Skin of body (tissue), 3 donors: ENCODE results near the gene DRD5. TPM values are rescaled to one million over a fixed set of nuclear protein-coding genes. Genes with fewer than 3 reads are reported as not detected.

ENCODE experiments used
- DNase-seq: peaks from one replicate; lab custom pipeline; 2025; lab: John Stamatoyannopoulos, UW
- small RNA-seq: library from RNA; depleted of rRNA; stranded (forward); fragments of <200 nt; gene quantifications from one replicate; pipeline ENCODE3, GENCODE V24; 2014; ENCODE audit warnings: low replicate concordance
- total RNA-seq: library from RNA; depleted of rRNA; stranded (reverse); fragments of >200 nt; gene quantifications from one replicate; pipeline ENCODE4 v1.2.3, GENCODE V29; 2014

Gene DRD5
- total RNA-seq, 1 donor from 2014 or later, result not detected

- DNase-seq, result no peak
These were observed 34.9 kb downstream of the DRD5 start for GRCh38 chr4:9816285-9816684.

- no peak for DNase-seq
These were observed 38.9 kb downstream of the DRD5 start for GRCh38 chr4:9820343-9820742.

GRCh38 chr4:9825049-9825448 lies 43.6 kb downstream of the DRD5 start:
- no peak for DNase-seq

- DNase-seq, result no peak
These were observed 45.1 kb downstream of the DRD5 start for GRCh38 chr4:9826551-9826950.

GRCh38 chr4:9832640-9833039 lies 51.2 kb downstream of the DRD5 start:
- no peak for DNase-seq

GRCh38 chr4:9833421-9833820 lies 52.0 kb downstream of the DRD5 start:
- DNase-seq, result no peak

Small RNA genes within 50 kb of the gene (small RNA-seq; reads per million reads assigned to genes)
- gene RNA5SP154, result not detected

Other genes with a start within 250 kb of the DRD5 start
- gene SLC2A9, start 239.9 kb downstream of the DRD5 start, total RNA-seq, result 5.0 TPM